Lower leg skin (tissue), 3 donors: ENCODE data around the gene NOMO2.
"Not testable (repeated sequence)": the region's sequence is repeated elsewhere in the genome, so short reads cannot be mapped to it uniquely, and the experiment has no call there.

Source experiments
- CTCF ChIP-seq, 3 donors: fragments of 450-650 bp; IDR thresholded peaks; one replicate each; pipeline ENCODE4 v1.5.1; 2016; ENCODE audit warnings: antibody characterized with exemption in 3 of 3, mild to moderate bottlenecking in 3 of 3, moderate library complexity in 2 of 3
- POLR2A ChIP-seq, 2 donors: fragments of 450-650 bp; IDR thresholded peaks; one replicate each; pipeline ENCODE4 v1.6.1; 2016 to 2017; ENCODE audit warnings: antibody characterized with exemption in 2 of 2, mild to moderate bottlenecking in 1 of 2, moderate library complexity in 1 of 2

- not testable (repeated sequence) for TF ChIP-seq CTCF, POLR2A (IDR thresholded peaks at IDR 0.05)
These were observed 41.8 kb upstream of the NOMO2 start for GRCh38 chr16:18603572-18604246.
